ENCODE data around the gene AK8. TPM values are rescaled to one million over a fixed set of nuclear protein-coding genes. Genes with fewer than 3 reads are reported as not detected.

AK8 gene
- total RNA-seq, 1 donor, result 0.54 TPM

- DNase-seq (ENCODE audit: low read depth in 2 of 3, low spot score in 2 of 3), result no peak
Measured at GRCh38 chr9:132802121-132802795, 75.8 kb downstream of the AK8 start.

- no peak for DNase-seq (ENCODE audit: low read depth in 2 of 3, low spot score in 2 of 3)
Measured at GRCh38 chr9:132801659-132802058, 76.4 kb downstream of the AK8 start.

GRCh38 chr9:132800038-132800648 is 77.9 kb downstream of the AK8 start:
- peak; percentile 41 to 86 (median 74) for DNase-seq (ENCODE audit: low read depth in 2 of 3, low spot score in 2 of 3)

GRCh38 chr9:132798817-132799790 is 79.0 kb downstream of the AK8 start:
- peak in 2 of 3 donors; percentile 86 to 92 for DNase-seq (ENCODE audit: low read depth in 2 of 3, low spot score in 2 of 3)

- DNase-seq (ENCODE audit: low read depth in 2 of 3, low spot score in 2 of 3), result no peak
Measured at GRCh38 chr9:132797861-132798659, 80.0 kb downstream of the AK8 start.

GRCh38 chr9:132795511-132796303 is 82.4 kb downstream of the AK8 start:
- DNase-seq (ENCODE audit: low read depth in 2 of 3, low spot score in 2 of 3), result no peak

- peak in 2 of 3 donors; percentile 43 to 82 for DNase-seq (ENCODE audit: low read depth in 2 of 3, low spot score in 2 of 3)
Measured at GRCh38 chr9:132794730-132795380, 83.2 kb downstream of the AK8 start.

- DNase-seq (ENCODE audit: low read depth in 2 of 3, low spot score in 2 of 3), result no peak
Measured at GRCh38 chr9:132793606-132794580, 84.2 kb downstream of the AK8 start.

GRCh38 chr9:132792547-132792946 is 85.5 kb downstream of the AK8 start:
- no peak for DNase-seq (ENCODE audit: low read depth in 2 of 3, low spot score in 2 of 3)

- DNase-seq (ENCODE audit: low read depth in 2 of 3, low spot score in 2 of 3), result no peak
Measured at GRCh38 chr9:132791699-132792240, 86.3 kb downstream of the AK8 start.

- DNase-seq (ENCODE audit: low read depth in 2 of 3, low spot score in 2 of 3), result peak in 2 of 3 donors; percentile 66 to 84
Measured at GRCh38 chr9:132789719-132790118, 88.4 kb downstream of the AK8 start.

GRCh38 chr9:132788378-132788777 is 89.7 kb downstream of the AK8 start:
- DNase-seq (ENCODE audit: low read depth in 2 of 3, low spot score in 2 of 3), result no peak

- no peak for DNase-seq (ENCODE audit: low read depth in 2 of 3, low spot score in 2 of 3)
Measured at GRCh38 chr9:132787748-132788159, 90.3 kb downstream of the AK8 start.

GRCh38 chr9:132784286-132784830 is 93.7 kb downstream of the AK8 start:
- DNase-seq (ENCODE audit: low read depth in 2 of 3, low spot score in 2 of 3), result no peak

- DNase-seq (ENCODE audit: low read depth in 2 of 3, low spot score in 2 of 3), result no peak
Measured at GRCh38 chr9:132783006-132783405, 95.1 kb downstream of the AK8 start.

- no peak for DNase-seq (ENCODE audit: low read depth in 2 of 3, low spot score in 2 of 3)
Measured at GRCh38 chr9:132782037-132782436, 96.0 kb downstream of the AK8 start.

- no peak for DNase-seq (ENCODE audit: low read depth in 2 of 3, low spot score in 2 of 3)
Measured at GRCh38 chr9:132780230-132781007, 97.7 kb downstream of the AK8 start.

Data from hematopoietic multipotent progenitor cell (in vitro differentiated cells).